Measurements from ENCODE around the gene SLC6A5.

The SLC6A5 gene

GRCh38 chr11:20670932-20671403, 71.6 kb downstream of the SLC6A5 start:
- H3K4me2 ChIP-seq (ENCODE audit: low read length) = no peak overlapping the region
- no peaks in the 10 kb centered on the region for H3K9me3 ChIP-seq (ENCODE audit: insufficient read depth, low read length)
- H2AFZ ChIP-seq (ENCODE audit: low read depth, low read length) = no peak overlapping the region
- H3K4me3 ChIP-seq (ENCODE audit: low read length) = no peak overlapping the region
- 0 out of 2 replicates have a peak, but pooled peaks cover 3% of the 10 kb centered on the region for H3K4me1 ChIP-seq (ENCODE audit: low read length)
- no peaks in the 10 kb centered on the region for H3K79me2 ChIP-seq (ENCODE audit: low read length)
- TF ChIP-seq, protein P1, sequence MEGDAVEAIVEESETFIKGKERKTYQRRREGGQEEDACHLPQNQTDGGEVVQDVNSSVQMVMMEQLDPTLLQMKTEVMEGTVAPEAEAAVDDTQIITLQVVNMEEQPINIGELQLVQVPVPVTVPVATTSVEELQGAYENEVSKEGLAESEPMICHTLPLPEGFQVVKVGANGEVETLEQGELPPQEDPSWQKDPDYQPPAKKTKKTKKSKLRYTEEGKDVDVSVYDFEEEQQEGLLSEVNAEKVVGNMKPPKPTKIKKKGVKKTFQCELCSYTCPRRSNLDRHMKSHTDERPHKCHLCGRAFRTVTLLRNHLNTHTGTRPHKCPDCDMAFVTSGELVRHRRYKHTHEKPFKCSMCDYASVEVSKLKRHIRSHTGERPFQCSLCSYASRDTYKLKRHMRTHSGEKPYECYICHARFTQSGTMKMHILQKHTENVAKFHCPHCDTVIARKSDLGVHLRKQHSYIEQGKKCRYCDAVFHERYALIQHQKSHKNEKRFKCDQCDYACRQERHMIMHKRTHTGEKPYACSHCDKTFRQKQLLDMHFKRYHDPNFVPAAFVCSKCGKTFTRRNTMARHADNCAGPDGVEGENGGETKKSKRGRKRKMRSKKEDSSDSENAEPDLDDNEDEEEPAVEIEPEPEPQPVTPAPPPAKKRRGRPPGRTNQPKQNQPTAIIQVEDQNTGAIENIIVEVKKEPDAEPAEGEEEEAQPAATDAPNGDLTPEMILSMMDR (IDR thresholded peaks at IDR 0.05; ENCODE audit: low read depth, low read length) = no peak
- TF ChIP-seq EZH2phosphoT487 (IDR thresholded peaks at IDR 0.05; ENCODE audit: low read depth) = no peak
- H3K36me3 ChIP-seq (replicated peaks; ENCODE audit: low read depth, low read length) = no peaks in the 10 kb centered on the region
- H3K27me3 ChIP-seq (ENCODE audit: low read depth, low read length) = no peaks in the 10 kb centered on the region; the same call in 1 of the 2 replicates
- H3K9ac ChIP-seq (ENCODE audit: low read length) = no peak overlapping the region
- no peaks in the 10 kb centered on the region for H4K20me1 ChIP-seq (ENCODE audit: insufficient read depth, low read length)
- no peak overlapping the region for H3K27ac ChIP-seq (ENCODE audit: low read length)

DNA sequence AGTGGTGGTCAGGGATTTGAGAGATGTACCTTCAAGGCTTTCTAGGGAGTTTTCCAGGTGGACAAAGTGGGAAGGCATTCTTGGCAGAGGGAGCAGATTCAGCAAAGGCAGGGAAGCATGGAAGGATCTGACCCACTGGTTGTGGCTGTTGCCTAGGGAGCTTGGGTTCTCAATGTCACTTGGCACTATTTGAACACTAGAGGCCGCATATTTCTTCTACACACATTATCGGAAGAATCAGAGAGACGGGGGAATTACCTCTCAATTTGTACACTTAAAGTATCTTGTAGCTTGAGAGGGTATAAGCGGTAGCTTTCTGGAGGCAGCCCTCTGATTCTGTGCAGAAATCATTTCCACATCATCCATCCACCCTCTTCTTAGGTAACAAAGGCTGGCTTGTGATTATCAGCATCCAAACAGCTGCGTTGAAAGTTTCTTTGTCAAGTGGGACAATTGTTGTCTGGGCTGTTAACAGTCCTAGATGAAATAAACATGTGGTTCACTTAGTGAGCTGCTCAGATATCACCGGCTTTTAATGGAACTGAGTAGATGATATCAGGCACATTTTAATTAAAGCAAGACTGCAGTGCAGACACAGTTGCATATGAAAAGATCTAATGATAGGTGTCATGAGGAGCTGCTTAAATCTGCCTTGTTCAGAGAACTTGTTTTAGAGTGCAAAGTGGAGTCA, 72.6 kb downstream of the SLC6A5 start:
- H3K36me3 ChIP-seq (replicated peaks; ENCODE audit: low read depth, low read length) = no peaks in the 10 kb centered on the region
- H3K9ac ChIP-seq (ENCODE audit: low read length) = no peak overlapping the region
- 0 out of 2 replicates have a peak, but pooled peaks cover 3% of the 10 kb centered on the region for H3K4me1 ChIP-seq (ENCODE audit: low read length)
- no peaks in the 10 kb centered on the region for H3K9me3 ChIP-seq (ENCODE audit: insufficient read depth, low read length)
- H3K4me3 ChIP-seq (ENCODE audit: low read length) = no peak overlapping the region
- no peaks in the 10 kb centered on the region; the same call in 1 of the 2 replicates for H3K27me3 ChIP-seq (ENCODE audit: low read depth, low read length)
- no peak for TF ChIP-seq EZH2phosphoT487 (IDR thresholded peaks at IDR 0.05; ENCODE audit: low read depth)
- TF ChIP-seq, protein P1 (IDR thresholded peaks at IDR 0.05; ENCODE audit: low read depth, low read length) = peak; percentile 65
- no peaks in the 10 kb centered on the region for H4K20me1 ChIP-seq (ENCODE audit: insufficient read depth, low read length)
- no peak overlapping the region for H2AFZ ChIP-seq (ENCODE audit: low read depth, low read length)
- no peaks in the 10 kb centered on the region for H3K79me2 ChIP-seq (ENCODE audit: low read length)
- no peak overlapping the region for H3K27ac ChIP-seq (ENCODE audit: low read length)
- H3K4me2 ChIP-seq (ENCODE audit: low read length) = peak overlapping the region; percentile 13

- Histone ChIP-seq H3K4me1 (ENCODE audit: low read length) (0 out of 2 replicates have a peak, but pooled peaks cover 3% of the 10 kb centered on the region), H2AFZ (ENCODE audit: low read depth, low read length) (no peak overlapping the region), H3K79me2 (ENCODE audit: low read length) (no peaks in the 10 kb centered on the region), H4K20me1 (ENCODE audit: insufficient read depth, low read length) (no peaks in the 10 kb centered on the region), H3K27me3 (ENCODE audit: low read depth, low read length) (no peaks in the 10 kb centered on the region; the same call in 1 of the 2 replicates), H3K27ac (ENCODE audit: low read length) (no peak overlapping the region), H3K36me3 (replicated peaks; ENCODE audit: low read depth, low read length) (no peaks in the 10 kb centered on the region), H3K4me3 (ENCODE audit: low read length) (no peak overlapping the region), H3K9me3 (ENCODE audit: insufficient read depth, low read length) (no peaks in the 10 kb centered on the region), H3K4me2 (ENCODE audit: low read length) (no peak overlapping the region), H3K9ac (ENCODE audit: low read length) (no peak overlapping the region)
- TF ChIP-seq, protein P1 (IDR thresholded peaks at IDR 0.05; ENCODE audit: low read depth, low read length) = peak; percentile 44
- TF ChIP-seq EZH2phosphoT487 (IDR thresholded peaks at IDR 0.05; ENCODE audit: low read depth) = no peak
Measured at GRCh38 chr11:20672575-20672974, 73.2 kb downstream of the SLC6A5 start.

GRCh38 chr11:20676658-20677057, 77.2 kb downstream of the SLC6A5 start:
- Histone ChIP-seq H3K9ac (ENCODE audit: low read length) (no peak overlapping the region), H4K20me1 (ENCODE audit: insufficient read depth, low read length) (no peaks in the 10 kb centered on the region), H3K4me3 (ENCODE audit: low read length) (no peak overlapping the region), H3K4me2 (ENCODE audit: low read length) (no peak overlapping the region), H3K79me2 (ENCODE audit: low read length) (no peaks in the 10 kb centered on the region), H3K4me1 (ENCODE audit: low read length) (0 out of 2 replicates have a peak, but pooled peaks cover 3% of the 10 kb centered on the region), H2AFZ (ENCODE audit: low read depth, low read length) (no peak overlapping the region), H3K27ac (ENCODE audit: low read length) (no peak overlapping the region), H3K9me3 (ENCODE audit: insufficient read depth, low read length) (no peaks in the 10 kb centered on the region), H3K27me3 (ENCODE audit: low read depth, low read length) (no peaks in the 10 kb centered on the region; the same call in 1 of the 2 replicates), H3K36me3 (replicated peaks; ENCODE audit: low read depth, low read length) (no peaks in the 10 kb centered on the region)
- no peak for TF ChIP-seq EZH2phosphoT487 (IDR thresholded peaks at IDR 0.05; ENCODE audit: low read depth)
- TF ChIP-seq, protein P1 (IDR thresholded peaks at IDR 0.05; ENCODE audit: low read depth, low read length) = no peak

Data from OCI-LY3 (cell line).